Ureter (tissue), 1 donor: ENCODE measurements around the gene SEMA3D. TPM values are rescaled to one million over a fixed set of nuclear protein-coding genes. Genes with fewer than 3 reads are reported as not detected.

Experiments
- DNase-seq: peaks from one replicate; pipeline ENCODE4 v3.0.0-alpha.2; 2020; ENCODE audit warnings: low spot score
- total RNA-seq: library from RNA; stranded (reverse); gene quantifications from one replicate; pipeline ENCODE4 v1.2.4, GENCODE V29; 2023
- donor health status: DM: yes; HTN: yes; CAD: no.

Gene SEMA3D
- total RNA-seq, 1 donor from 2014 or later = 32.8 TPM

GRCh38 chr7:85125651-85126131 lies 61.2 kb downstream of the SEMA3D start:
- DNase-seq = no peak

GRCh38 chr7:85125176-85125575 lies 61.7 kb downstream of the SEMA3D start:
- no peak for DNase-seq

- DNase-seq = no peak
These were observed 66.9 kb downstream of the SEMA3D start for GRCh38 chr7:85119934-85120333.

- DNase-seq = no peak
These were observed 71.0 kb downstream of the SEMA3D start for GRCh38 chr7:85115862-85116261.

- DNase-seq = no peak
These were observed 71.8 kb downstream of the SEMA3D start for GRCh38 chr7:85115006-85115405.

GRCh38 chr7:85114342-85114741 lies 72.5 kb downstream of the SEMA3D start:
- DNase-seq = no peak

- no peak for DNase-seq
These were observed 75.1 kb downstream of the SEMA3D start for GRCh38 chr7:85111761-85112160.

- DNase-seq = no peak
These were observed 80.1 kb downstream of the SEMA3D start for GRCh38 chr7:85106719-85107118.

- DNase-seq = no peak
These were observed 82.2 kb downstream of the SEMA3D start for GRCh38 chr7:85104432-85105205.

- DNase-seq = no peak
These were observed 82.9 kb downstream of the SEMA3D start for GRCh38 chr7:85103962-85104361.

- DNase-seq = no peak
These were observed 83.5 kb downstream of the SEMA3D start for GRCh38 chr7:85103357-85103756.

- no peak for DNase-seq
These were observed 84.0 kb downstream of the SEMA3D start for GRCh38 chr7:85102813-85103350.

GRCh38 chr7:85101347-85101746 lies 85.5 kb downstream of the SEMA3D start:
- DNase-seq = no peak

GRCh38 chr7:85097844-85098243 lies 89.0 kb downstream of the SEMA3D start:
- DNase-seq = no peak

- no peak for DNase-seq
These were observed 91.0 kb downstream of the SEMA3D start for GRCh38 chr7:85095806-85096205.

GRCh38 chr7:85095366-85095765 lies 91.5 kb downstream of the SEMA3D start:
- no peak for DNase-seq

GRCh38 chr7:85094046-85094725 lies 92.7 kb downstream of the SEMA3D start:
- DNase-seq = peak; percentile 44

- no peak for DNase-seq
These were observed 95.3 kb downstream of the SEMA3D start for GRCh38 chr7:85091565-85091928.

- no peak for DNase-seq
These were observed 95.8 kb downstream of the SEMA3D start for GRCh38 chr7:85090919-85091564.

GRCh38 chr7:85090143-85090542 lies 96.7 kb downstream of the SEMA3D start:
- no peak for DNase-seq

- DNase-seq = no peak
These were observed 105.0 kb downstream of the SEMA3D start for GRCh38 chr7:85081846-85082245.

- no peak for DNase-seq
These were observed 105.5 kb downstream of the SEMA3D start for GRCh38 chr7:85081392-85081791.
